Cerebellar nuclear complex (tissue), 1 donor: ENCODE results near the gene PKD2L1.
"Not testable (repeated sequence)": the region's sequence is repeated elsewhere in the genome, so short reads cannot be mapped to it uniquely, and the experiment has no call there.

Experiments
- DNase-seq, 2 experiments: peaks; one replicate each; lab custom pipeline; 2025; lab: John Stamatoyannopoulos, UW

The PKD2L1 gene

DNA sequence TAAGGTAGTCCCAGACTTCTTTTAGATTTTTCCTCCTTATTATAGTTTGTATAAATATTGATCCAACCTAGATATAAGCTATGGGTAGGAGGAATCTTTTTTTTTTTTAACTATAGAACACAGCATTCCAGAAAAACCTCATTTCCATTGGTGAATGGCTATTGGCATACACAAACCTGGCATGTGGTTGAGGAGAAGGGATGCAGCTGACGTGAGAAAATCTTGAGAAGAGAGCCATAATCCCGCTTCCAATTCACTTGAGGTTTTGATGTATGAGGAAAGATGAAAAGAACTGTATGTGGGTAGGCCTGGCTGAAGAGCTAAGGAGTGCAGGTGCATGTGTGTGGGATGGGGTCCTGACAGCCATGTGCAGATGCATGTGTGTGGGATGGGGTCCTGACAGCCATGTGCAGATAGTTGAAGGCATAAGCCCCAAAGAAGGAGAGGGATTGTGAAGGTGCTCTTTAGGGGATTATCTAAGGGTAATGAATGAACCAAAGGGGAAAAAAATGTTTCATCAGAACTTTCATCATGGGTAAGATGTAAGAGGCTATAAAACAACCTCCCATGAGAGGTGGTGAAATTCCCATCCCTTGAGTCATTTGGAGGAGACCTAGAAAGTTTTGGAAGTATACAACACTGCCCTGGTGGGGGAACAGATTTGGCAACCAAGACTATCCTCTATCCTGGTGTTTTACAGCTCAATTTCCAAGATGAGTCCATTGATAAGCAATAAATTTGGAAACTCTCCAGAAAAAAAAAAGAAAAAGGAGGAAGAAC lies 3.8 kb upstream of the PKD2L1 start:
- no peak for DNase-seq

- no peak for DNase-seq
Observed at GRCh38 chr10:100333106-100333505, 3.1 kb upstream of the PKD2L1 start.

- DNase-seq = no peak
Observed at GRCh38 chr10:100328198-100328597, 1.8 kb downstream of the PKD2L1 start.

GRCh38 chr10:100327718-100328009 lies 2.4 kb downstream of the PKD2L1 start:
- no peak for DNase-seq

DNA sequence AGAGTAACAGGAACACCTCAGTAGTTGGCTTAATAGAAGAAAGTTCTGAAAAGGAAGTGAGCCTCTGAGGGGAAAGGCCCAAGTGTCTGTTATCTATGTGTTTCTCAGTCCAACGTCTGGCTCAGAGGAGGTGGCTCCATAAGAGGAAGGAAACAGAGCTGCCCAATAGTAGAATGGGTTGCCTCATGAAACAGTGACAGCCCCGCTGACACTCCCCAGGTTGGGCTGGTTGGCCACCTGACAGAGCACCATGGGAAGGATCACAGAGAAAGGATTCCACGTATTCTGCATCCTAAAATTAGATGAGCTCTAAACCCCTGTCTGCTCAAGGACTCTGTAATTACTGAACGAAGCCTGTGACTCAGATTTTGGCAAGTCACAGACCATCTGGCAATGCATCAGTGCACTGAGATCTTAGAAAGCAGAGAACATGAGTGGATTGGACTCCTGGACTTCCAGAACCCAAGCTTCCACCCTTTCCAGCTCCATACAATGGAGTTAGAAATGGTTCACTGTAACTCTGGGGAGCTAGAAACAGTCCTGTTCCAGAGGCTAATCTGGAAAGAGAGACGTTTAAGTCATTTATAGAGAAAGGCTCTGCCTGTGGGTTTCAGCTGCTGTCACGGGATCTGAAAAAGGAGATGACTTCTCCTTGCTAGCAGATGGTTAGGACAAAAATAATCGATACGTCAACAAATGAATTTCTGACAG lies 2.9 kb downstream of the PKD2L1 start:
- no peak for DNase-seq

- DNase-seq = no peak
Observed at GRCh38 chr10:100325158-100325557, 4.9 kb downstream of the PKD2L1 start.

DNA sequence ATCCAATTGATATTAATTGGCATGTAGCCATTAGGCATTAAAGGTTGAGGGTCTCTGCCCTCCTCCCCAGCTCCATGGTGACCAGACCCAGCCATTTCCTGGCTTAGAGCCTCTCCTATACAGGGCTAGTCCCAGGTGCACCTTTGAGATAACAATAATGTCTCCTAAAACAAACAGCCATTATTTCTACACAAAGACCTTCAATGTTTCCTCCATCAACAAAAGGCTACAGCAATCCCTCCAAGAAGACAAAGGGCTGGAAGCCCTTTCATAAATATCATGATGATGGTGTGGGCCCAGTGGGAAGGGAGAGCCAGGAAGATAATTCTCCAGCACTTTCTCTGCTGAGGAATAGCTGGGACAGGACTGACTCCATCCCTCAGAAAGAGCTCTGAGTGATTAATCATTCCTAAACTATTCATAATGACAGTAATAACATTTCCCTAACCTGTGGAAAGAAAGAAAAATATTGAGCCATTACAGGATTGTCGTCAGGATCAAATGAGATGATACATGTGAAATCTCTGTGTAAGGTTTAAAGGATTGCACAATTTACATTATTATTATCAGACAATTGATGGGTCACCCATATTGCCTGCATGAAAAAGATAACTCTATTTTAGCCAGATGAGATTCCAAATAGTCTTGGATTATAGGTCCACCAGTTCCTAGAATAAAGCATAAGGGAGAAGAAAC lies 10.2 kb downstream of the PKD2L1 start:
- no peak for DNase-seq

DNA sequence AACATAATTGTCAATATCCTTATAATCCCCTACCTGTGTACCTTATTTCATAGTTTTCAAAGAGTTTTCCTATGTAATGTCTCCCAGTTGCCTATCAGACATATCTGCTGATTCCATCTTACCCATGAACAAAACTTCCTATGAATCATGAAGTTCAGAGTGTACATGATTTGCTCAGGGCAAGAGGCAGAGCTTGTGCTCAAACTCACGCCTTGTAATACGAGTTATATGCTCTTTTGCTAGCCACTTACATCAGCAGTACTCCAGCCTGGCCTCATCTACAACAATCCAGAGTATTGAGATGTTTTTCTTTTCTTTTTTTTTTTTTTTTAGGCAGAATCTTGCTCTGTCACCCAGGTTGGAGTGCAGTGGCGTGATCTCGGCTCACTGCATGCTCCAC lies 11.8 kb downstream of the PKD2L1 start:
- no peak for DNase-seq

DNA sequence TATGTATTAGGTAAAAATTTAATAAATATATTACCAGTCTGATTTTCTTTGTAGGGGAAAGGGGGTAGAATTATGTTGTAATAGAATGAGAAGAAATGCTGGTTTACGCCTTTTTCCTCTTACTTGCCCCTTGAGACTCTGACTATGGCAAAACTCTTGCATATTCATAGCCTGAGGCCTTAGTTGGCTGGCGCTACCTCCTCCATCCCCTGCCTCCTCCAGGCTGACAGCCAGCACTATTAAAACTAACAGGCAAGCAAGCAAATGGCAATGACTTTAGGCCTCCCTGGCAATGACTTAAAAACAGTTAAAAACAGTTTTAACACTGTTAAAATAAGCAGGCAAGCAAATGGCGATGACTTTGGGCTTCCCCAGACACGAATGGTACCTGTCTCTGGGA lies 14.4 kb downstream of the PKD2L1 start:
- no peak for DNase-seq

- DNase-seq = no peak
Observed at GRCh38 chr10:100311298-100311697, 18.7 kb downstream of the PKD2L1 start.

DNA sequence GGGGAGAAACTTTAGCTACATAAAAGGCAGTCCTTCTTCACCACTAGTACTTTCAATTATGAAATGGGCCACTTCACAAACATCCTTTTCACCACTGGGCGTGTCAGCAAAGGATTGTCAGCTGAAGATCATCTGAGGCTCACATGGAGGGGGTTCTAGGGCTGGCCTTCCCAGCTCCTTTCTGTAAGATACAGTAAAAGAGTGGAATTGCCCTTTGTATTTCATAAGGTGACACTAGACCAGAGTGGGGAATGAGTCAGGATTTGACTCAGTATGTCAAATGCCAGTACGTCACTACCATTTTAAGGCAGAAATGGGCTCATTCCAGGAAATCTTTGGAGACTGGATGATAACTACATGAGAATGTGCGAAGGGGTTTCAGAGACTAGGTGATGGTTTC lies 22.3 kb downstream of the PKD2L1 start:
- DNase-seq = no peak

DNA sequence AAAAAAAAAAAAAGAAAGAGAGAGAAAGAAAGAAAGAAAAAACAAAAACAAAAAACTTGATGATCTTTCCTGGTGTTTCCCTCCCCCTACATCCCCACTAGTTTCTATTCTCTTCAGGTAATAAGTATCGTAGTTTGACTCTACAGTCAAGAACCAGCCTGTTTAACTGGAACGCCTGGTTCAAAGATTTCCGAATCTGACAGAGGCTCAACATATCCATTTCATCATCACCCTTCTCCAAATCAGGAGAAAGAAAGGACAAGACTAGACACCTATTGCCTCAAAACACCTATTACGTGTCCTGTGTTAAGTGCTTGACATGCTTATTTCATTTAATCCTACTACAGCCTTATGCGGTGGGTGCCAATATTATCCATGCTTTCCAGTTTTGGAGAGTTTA lies 23.2 kb downstream of the PKD2L1 start:
- no peak for DNase-seq

DNA sequence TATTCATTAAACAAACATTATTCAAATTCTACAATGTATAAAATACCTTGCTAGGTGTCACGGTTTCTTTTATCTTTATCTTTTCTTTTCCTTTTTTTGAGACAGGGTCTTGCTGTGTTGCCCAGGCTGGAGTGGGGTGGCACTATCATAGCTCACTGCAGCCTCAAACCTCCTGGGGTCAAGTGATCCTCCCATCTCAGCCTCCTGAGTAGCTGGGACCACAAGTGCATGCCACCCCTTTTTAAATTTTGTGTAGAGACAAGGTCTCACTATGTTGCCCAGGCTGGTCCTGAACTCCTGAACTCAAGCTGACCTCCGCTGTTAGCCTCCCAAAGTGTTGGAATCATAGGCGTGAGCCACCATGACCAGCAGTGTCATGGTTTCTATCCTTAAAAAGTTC lies 25.6 kb downstream of the PKD2L1 start:
- no peak for DNase-seq

DNA sequence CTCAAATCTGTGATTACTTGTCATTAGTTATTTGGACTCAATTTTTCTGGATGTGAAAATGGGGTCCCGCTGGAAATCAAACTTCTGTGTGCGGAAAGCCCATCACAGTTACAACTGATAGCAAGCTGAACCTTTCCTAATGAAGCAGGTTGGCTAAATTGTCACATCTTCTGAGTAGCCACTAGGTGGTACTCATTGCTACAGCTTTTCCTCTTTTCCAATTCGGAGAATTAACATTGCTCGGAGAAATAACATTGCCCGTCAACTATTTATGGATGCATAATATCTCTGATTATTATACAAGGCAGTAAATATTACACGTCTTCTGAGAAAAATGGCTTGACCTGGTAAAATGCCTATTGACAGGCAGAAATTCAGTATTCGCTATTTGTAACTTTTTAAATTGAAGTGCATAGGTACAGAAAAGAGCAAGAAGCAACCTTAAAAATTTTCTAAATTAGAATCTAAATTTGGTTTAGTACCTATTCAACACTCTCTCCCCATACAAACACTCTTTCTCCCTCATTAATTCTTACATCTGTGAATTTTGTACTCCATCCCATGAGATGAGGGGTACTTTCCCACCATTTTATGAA lies 26.2 kb downstream of the PKD2L1 start:
- no peak for DNase-seq

GRCh38 chr10:100301123-100301522 lies 28.9 kb downstream of the PKD2L1 start:
- DNase-seq = not testable (repeated sequence)

DNA sequence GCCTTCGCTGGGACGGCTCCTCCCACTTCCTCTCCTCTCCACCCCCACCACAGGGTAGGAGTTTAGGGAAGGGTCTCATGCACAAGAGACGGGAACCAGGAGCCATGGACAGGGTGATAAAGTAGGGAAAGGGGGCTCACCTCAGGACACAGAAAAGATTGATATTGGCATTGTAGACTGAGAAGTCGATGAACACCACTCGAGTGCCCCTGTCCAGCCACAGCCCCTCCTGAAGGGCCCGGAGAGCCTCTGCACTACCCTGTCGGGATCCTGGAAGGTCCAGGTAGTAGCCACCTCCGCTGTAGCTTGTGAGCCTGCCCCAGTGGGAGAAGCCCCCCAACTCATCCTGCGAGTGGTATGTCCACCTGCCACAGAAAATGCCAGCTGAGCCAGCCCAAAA lies 32.8 kb downstream of the PKD2L1 start:
- no peak for DNase-seq

DNA sequence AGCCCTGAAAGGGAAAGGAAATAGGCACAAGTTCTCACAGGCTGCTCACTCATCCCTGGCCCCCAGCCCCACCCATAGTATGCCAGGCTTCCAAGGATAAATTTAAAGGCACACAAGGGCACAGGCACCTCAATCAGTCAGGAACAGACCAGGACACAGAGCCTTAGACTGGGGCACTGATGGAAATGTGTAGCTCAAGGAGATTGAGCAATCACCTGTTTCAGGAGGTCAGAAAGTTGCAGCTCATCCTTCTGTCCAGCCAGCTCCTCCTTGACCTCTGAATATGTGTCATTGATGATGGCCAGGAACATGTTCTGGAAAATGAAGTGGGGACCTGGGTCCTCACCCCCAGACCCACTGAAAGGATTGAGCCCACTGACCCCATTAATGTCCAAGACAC lies 37.0 kb downstream of the PKD2L1 start:
- DNase-seq = no peak

DNA sequence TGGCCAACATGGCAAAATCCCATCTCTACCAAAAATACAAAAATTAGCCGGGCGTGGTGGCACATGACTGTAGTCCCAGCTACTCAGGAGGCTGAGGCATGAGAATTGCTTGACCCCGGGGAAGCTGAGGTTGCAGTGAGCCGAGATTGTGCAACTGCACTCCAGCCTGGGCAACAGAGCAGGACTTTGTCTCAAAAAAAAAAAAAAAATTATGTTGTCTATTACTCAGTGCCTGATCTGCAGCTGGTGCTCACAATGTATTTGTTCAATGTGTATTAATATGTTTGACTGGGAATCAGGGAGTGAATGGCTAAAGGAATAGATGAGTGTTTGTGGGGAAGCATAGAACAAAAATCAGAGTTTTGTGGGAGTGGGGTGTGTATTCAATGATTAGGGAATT lies 37.7 kb downstream of the PKD2L1 start:
- not testable (repeated sequence) for DNase-seq

GRCh38 chr10:100291356-100291755 lies 38.7 kb downstream of the PKD2L1 start:
- DNase-seq = no peak

- no peak for DNase-seq
Observed at GRCh38 chr10:100289641-100290040, 40.4 kb downstream of the PKD2L1 start.

DNA sequence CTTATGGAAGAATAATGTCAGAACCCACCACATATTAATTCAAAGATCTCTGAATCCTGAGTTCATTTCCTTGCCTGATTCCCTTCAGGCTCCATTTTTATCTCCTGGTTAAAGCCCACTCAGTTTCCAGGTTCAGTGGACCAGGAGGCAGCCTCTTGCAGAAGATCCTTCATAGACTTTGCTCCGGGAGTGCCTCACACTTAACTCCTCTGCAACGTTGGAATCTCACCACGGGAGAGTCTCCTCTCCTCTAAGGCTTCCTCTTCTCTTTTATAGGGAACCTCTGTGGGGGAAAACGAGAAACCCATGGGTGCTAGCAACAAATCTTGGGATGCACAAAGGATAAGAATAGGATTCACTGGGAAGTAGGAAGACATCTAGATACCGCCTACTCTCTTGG lies 41.8 kb downstream of the PKD2L1 start:
- no peak for DNase-seq

GRCh38 chr10:100287756-100288155 lies 42.3 kb downstream of the PKD2L1 start:
- DNase-seq = no peak
